ENCODE data around the gene TMSB10.

Gene TMSB10

GRCh38 chr2:84923009-84923408 is 17.6 kb downstream of the TMSB10 start:
- H3K36me3 ChIP-seq (ENCODE audit: insufficient read depth, low read length) = no peaks in the 10 kb centered on the region
- H3K9ac ChIP-seq (ENCODE audit: low read depth, low read length) = no peak overlapping the region
- H3K9me3 ChIP-seq (ENCODE audit: control insufficient read depth, insufficient read depth, low read length) = no peaks in the 10 kb centered on the region
- peaks cover 19% of the 10 kb centered on the region; the same call in 1 of the 2 replicates for H3K4me1 ChIP-seq (ENCODE audit: insufficient read depth, low read length)

- Histone ChIP-seq H3K9ac (ENCODE audit: low read depth, low read length) (peak overlapping the region; percentile 41; the same call in 1 of the 2 replicates), H3K36me3 (ENCODE audit: insufficient read depth, low read length) (no peaks in the 10 kb centered on the region), H3K4me1 (ENCODE audit: insufficient read depth, low read length) (peaks cover 17% of the 10 kb centered on the region; the same call in 1 of the 2 replicates), H3K9me3 (ENCODE audit: control insufficient read depth, insufficient read depth, low read length) (no peaks in the 10 kb centered on the region)
These were observed 19.0 kb downstream of the TMSB10 start for GRCh38 chr2:84924173-84925106.

- H3K9ac ChIP-seq (ENCODE audit: low read depth, low read length) = no peak overlapping the region
- peaks cover 8% of the 10 kb centered on the region; the same call in 1 of the 2 replicates for H3K4me1 ChIP-seq (ENCODE audit: insufficient read depth, low read length)
These were observed 19.9 kb downstream of the TMSB10 start for GRCh38 chr2:84925336-84925723.

GRCh38 chr2:84925724-84926376 is 20.4 kb downstream of the TMSB10 start:
- H3K9me3 ChIP-seq (ENCODE audit: control insufficient read depth, insufficient read depth, low read length) = no peaks in the 10 kb centered on the region
- peak overlapping the region; percentile 40; the same call in 1 of the 2 replicates for H3K9ac ChIP-seq (ENCODE audit: low read depth, low read length)
- no peaks in the 10 kb centered on the region for H3K36me3 ChIP-seq (ENCODE audit: insufficient read depth, low read length)
- H3K4me1 ChIP-seq (ENCODE audit: insufficient read depth, low read length) = peaks cover 6% of the 10 kb centered on the region; the same call in 1 of the 2 replicates

More at GRCh38 chr2:84925336-84925723, 19.9 kb downstream of the TMSB10 start:
- no peaks in the 10 kb centered on the region for H3K9me3 ChIP-seq (ENCODE audit: control insufficient read depth, insufficient read depth, low read length)
- H3K36me3 ChIP-seq (ENCODE audit: insufficient read depth, low read length) = no peaks in the 10 kb centered on the region

DNA sequence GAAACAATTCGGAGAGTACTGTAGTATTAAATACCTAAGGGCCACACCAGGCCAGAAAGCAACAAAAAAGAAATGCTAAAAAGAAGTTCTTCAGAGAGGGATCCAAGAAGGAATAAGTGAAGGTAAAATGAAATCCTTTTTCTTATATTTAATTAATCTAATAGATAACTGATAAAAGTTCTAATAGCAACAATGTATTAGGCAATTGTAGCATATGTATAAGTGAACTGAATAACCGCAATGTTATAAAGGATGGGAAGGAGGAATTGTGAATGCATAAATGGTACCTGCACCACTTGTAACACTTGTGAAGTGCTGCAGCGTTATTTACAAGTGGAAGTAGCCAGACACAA is 21.8 kb downstream of the TMSB10 start:
- Histone ChIP-seq H3K9me3 (ENCODE audit: control insufficient read depth, insufficient read depth, low read length) (no peaks in the 10 kb centered on the region), H3K4me1 (ENCODE audit: insufficient read depth, low read length) (peaks cover 6% of the 10 kb centered on the region; the same call in 1 of the 2 replicates), H3K36me3 (ENCODE audit: insufficient read depth, low read length) (no peaks in the 10 kb centered on the region), H3K9ac (ENCODE audit: low read depth, low read length) (peak overlapping the region; percentile 40; the same call in 1 of the 2 replicates)

- no peaks in the 10 kb centered on the region for H3K4me1 ChIP-seq (ENCODE audit: insufficient read depth, low read length)
- H3K36me3 ChIP-seq (ENCODE audit: insufficient read depth, low read length) = no peaks in the 10 kb centered on the region
These were observed 25.9 kb downstream of the TMSB10 start for GRCh38 chr2:84931384-84931821.

GRCh38 chr2:84938194-84938879 is 32.9 kb downstream of the TMSB10 start:
- Histone ChIP-seq H3K9ac (ENCODE audit: low read depth, low read length) (no peak overlapping the region), H3K9me3 (ENCODE audit: control insufficient read depth, insufficient read depth, low read length) (no peaks in the 10 kb centered on the region), H3K4me1 (ENCODE audit: insufficient read depth, low read length) (peaks cover 15% of the 10 kb centered on the region), H3K36me3 (ENCODE audit: insufficient read depth, low read length) (no peaks in the 10 kb centered on the region; the same call in 1 of the 2 replicates)

More at GRCh38 chr2:84931384-84931821, 25.9 kb downstream of the TMSB10 start:
- H3K9me3 ChIP-seq (ENCODE audit: control insufficient read depth, insufficient read depth, low read length) = no peaks in the 10 kb centered on the region
- H3K9ac ChIP-seq (ENCODE audit: low read depth, low read length) = no peak overlapping the region

GRCh38 chr2:84939426-84940087 is 34.1 kb downstream of the TMSB10 start:
- Histone ChIP-seq H3K9me3 (ENCODE audit: control insufficient read depth, insufficient read depth, low read length) (no peaks in the 10 kb centered on the region), H3K36me3 (ENCODE audit: insufficient read depth, low read length) (no peaks in the 10 kb centered on the region; the same call in 1 of the 2 replicates), H3K9ac (ENCODE audit: low read depth, low read length) (no peak overlapping the region), H3K4me1 (ENCODE audit: insufficient read depth, low read length) (peaks cover 15% of the 10 kb centered on the region)

DNA sequence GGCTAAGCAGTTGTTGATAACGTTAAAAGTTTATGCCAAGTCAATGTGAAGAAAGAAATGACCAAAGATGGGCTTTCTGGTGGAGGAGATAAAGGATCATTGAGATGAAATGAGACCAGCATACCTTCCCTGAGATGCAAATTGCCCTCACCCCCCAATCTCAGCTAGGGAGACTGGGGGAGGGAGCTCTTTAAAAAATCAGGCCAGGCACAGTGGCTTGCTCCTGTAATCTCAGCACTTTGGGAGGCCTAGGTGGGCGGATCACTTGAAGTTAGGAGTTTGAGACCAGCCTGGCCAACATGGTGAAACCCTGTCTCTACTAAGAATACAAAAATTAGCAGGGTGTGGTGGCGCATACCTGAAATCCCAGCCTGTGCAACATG is 34.6 kb downstream of the TMSB10 start:
- Histone ChIP-seq H3K36me3 (ENCODE audit: insufficient read depth, low read length) (no peaks in the 10 kb centered on the region; the same call in 1 of the 2 replicates), H3K9me3 (ENCODE audit: control insufficient read depth, insufficient read depth, low read length) (no peaks in the 10 kb centered on the region), H3K4me1 (ENCODE audit: insufficient read depth, low read length) (peaks cover 15% of the 10 kb centered on the region), H3K9ac (ENCODE audit: low read depth, low read length) (no peak overlapping the region)

DNA sequence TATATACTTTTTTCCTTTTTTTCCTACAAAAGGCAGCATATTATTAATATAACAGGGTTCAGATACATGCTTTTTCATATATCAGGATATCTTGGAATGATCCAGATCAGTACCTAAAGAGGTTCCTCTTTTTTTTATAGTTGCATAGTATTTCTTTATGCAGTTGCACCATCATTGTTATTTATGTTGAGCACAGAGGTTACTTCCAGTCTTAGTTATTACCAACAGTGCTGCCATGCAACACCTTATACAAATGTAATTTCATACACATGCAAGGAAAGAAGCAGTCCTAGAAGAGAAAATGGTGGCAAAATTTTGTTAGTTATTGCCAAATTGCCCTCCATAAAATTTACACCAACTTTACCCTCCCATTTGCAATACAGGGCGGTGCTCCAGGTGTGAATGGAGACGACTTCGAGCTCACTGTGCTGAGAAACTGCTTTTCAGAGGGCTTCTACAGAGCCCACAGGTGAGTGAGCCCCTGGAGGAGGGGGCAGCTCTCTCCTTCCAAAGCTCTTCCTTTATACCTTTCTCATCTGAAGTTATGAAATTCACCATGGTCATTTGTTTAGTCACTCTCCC is 35.5 kb downstream of the TMSB10 start:
- Histone ChIP-seq H3K9me3 (ENCODE audit: control insufficient read depth, insufficient read depth, low read length) (no peaks in the 10 kb centered on the region), H3K9ac (ENCODE audit: low read depth, low read length) (no peak overlapping the region), H3K36me3 (ENCODE audit: insufficient read depth, low read length) (no peaks in the 10 kb centered on the region; the same call in 1 of the 2 replicates), H3K4me1 (ENCODE audit: insufficient read depth, low read length) (peaks cover 15% of the 10 kb centered on the region)

GRCh38 chr2:84942166-84942565 is 36.7 kb downstream of the TMSB10 start:
- H3K9ac ChIP-seq (ENCODE audit: low read depth, low read length) = no peak overlapping the region
- no peaks in the 10 kb centered on the region for H3K9me3 ChIP-seq (ENCODE audit: control insufficient read depth, insufficient read depth, low read length)
- peaks cover 24% of the 10 kb centered on the region for H3K4me1 ChIP-seq (ENCODE audit: insufficient read depth, low read length)
- no peaks in the 10 kb centered on the region; the same call in 1 of the 2 replicates for H3K36me3 ChIP-seq (ENCODE audit: insufficient read depth, low read length)

GRCh38 chr2:84942964-84943421 is 37.5 kb downstream of the TMSB10 start:
- no peaks in the 10 kb centered on the region for H3K9me3 ChIP-seq (ENCODE audit: control insufficient read depth, insufficient read depth, low read length)
- peaks cover 24% of the 10 kb centered on the region for H3K4me1 ChIP-seq (ENCODE audit: insufficient read depth, low read length)
- no peaks in the 10 kb centered on the region; the same call in 1 of the 2 replicates for H3K36me3 ChIP-seq (ENCODE audit: insufficient read depth, low read length)
- no peak overlapping the region for H3K9ac ChIP-seq (ENCODE audit: low read depth, low read length)

GRCh38 chr2:84944295-84944909 is 38.9 kb downstream of the TMSB10 start:
- Histone ChIP-seq H3K9ac (ENCODE audit: low read depth, low read length) (no peak overlapping the region), H3K4me1 (ENCODE audit: insufficient read depth, low read length) (peaks cover 23% of the 10 kb centered on the region)

More at GRCh38 chr2:84944295-84944909, 38.9 kb downstream of the TMSB10 start:
- H3K36me3 ChIP-seq (ENCODE audit: insufficient read depth, low read length) = no peaks in the 10 kb centered on the region; the same call in 1 of the 2 replicates
- no peaks in the 10 kb centered on the region for H3K9me3 ChIP-seq (ENCODE audit: control insufficient read depth, insufficient read depth, low read length)

All from ES-I3 (cell line).